GM18505 (cell line): ENCODE measurements around the gene DOC2A.
"Not testable (repeated sequence)": the region's sequence is repeated elsewhere in the genome, so short reads cannot be mapped to it uniquely, and the experiment has no call there.

Source experiments
- ATAC-seq: cut with Tn5 transposase; IDR thresholded peaks from one replicate; pipeline ENCODE4 v1.9.1; 2021; ENCODE audit not compliant: unreplicated experiment
- POLR2A ChIP-seq: IDR thresholded peaks from 4 replicates; pipeline ENCODE4 v1.6.1; 2011; ENCODE audit warnings: borderline replicate concordance; ENCODE audit not compliant: insufficient read depth, insufficient read length; ENCODE audit errors: extremely low read depth

The DOC2A gene

DNA sequence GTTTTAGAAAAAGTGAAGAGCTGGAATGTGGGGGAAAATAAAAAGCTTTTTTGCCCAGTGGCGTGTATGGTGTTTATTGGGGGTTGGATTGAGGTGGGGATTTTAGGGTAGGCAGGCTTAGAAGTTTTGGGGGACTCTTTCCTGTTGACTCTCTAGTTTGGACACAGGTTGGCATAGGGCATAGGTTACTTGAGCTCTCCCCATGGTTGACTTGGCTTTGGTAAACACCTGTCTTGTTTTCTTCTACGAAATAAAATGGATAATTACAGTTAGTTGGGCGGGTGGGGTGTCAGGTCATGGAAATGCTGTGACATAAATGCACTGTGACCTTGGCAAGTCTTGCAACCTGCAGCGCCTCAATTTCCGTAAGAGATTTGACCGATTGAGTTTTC, 37.8 kb downstream of the DOC2A start:
- no peak for ATAC-seq
- TF ChIP-seq POLR2A, result no peak

DNA sequence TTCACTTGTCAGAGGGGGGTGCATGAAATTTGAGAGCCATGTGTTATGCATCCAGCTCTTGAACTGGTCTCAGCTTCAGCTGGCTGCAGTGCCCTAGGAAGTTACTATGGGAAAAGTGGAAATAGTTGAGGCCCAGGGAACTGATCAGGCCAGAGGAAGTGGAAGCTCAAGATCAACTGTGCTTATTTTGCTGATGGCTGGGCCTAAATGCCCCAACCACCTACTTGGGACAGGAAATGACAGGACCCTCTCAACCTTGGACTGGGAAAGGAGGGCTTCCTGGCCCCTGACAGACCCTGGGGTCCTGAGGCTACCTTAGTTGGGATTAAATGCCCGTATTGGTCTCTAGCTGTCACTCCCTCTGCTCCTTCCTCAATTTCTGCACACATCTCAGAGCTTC, 38.3 kb downstream of the DOC2A start:
- ATAC-seq, result no peak
- no peak for TF ChIP-seq POLR2A

DNA sequence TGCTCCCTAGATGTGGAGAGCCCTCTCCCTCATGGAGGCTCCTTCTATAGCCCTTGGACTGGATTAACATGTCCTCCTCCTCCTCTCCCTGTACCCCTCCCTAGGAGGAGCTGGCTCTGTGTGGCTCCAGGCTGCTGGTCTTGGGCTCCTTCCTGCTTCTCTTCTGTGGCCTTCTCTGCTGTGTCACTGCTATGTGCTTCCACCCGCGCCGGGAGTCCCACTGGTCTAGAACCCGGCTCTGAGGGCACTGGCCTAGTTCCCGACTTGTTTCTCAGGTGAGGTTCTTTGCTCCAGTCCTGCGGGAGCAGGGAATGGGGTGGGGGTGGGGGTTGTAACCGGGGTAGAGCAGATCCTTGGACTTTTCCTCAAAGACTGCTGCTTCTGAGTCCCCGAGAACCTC, 39.5 kb downstream of the DOC2A start:
- ATAC-seq, result no peak
- no peak for TF ChIP-seq POLR2A

DNA sequence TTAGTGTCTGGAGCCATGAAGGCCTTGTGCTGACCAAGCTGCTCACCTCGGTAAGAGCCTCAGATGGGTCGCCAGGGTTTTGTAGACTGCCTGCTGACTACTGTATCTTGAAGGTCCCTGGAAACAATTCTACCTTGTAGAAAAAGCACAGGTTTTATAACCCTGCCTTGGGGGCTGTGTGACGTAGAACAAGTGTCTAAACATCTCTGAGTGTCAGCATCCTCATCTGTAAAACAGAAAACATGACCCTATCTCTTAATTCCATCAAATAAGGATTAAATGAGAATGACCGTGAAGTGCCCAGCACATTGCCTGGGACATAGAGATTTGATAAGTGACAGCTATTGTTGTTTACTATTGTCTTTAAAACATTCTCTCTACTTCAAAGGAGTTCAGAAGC, 42.6 kb downstream of the DOC2A start:
- no peak for TF ChIP-seq POLR2A
- ATAC-seq, result no peak

DNA sequence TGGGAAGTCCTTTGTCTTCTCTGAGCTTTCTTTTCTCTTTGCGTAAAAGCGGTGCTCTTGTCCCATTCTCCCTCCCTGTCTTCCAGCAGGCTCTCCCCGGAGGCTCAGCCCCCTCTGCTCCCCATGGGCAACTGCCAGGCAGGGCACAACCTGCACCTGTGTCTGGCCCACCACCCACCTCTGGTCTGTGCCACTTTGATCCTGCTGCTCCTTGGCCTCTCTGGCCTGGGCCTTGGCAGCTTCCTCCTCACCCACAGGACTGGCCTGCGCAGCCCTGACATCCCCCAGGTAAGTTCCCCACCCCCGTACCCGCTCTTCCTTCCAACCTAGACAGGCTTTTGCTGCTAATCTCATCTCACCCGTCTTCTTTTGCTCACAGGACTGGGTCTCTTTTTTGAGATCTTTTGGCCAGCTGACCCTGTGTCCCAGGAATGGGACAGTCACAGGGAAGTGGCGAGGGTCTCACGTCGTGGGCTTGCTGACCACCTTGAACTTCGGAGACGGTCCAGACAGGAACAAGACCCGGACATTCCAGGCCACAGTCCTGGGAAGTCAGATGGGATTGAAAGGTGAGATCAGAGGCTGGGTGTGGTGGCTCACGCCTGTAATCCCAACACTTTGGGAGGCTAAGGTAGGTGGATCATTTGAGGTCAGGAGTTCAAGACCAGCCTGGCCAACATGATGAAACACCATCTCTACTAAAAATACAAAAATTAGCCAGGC, 47.6 kb downstream of the DOC2A start:
- no peak for TF ChIP-seq POLR2A

DNA sequence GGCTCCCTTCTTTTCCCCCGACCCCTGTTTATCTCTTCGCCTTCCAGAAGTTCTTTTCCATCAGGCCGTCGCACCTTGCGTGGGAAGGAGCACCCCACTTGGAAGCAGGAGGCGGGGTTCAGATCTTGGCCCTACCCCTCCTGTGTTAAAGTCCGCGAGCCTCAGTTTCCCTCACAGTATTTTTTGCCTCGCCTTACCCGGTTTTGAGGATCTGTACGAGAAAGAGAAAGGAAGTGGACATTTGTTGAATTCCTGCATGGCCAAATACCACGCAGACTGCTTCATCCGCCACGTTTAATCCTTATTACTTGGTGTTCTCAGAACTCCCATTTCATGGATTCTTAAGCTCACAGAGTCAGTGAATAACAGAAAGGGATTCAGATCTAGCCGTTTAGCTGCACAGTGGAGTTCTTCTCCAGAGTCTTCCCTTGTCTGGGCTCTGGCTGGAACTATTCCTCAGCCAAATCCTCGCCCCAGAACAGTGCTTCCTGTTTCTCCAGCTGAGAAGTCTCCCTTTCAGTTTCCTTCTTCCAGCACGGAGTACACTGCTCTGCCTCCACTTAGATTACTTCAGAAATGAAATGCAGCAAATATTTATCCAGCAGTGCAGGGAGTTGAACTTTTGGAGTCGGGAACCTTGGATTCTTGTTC, 48.4 kb downstream of the DOC2A start:
- no peak for ATAC-seq
- TF ChIP-seq POLR2A, result no peak

More for the DNA sequence above, 47.6 kb downstream of the DOC2A start:
- ATAC-seq, result no peak

DNA sequence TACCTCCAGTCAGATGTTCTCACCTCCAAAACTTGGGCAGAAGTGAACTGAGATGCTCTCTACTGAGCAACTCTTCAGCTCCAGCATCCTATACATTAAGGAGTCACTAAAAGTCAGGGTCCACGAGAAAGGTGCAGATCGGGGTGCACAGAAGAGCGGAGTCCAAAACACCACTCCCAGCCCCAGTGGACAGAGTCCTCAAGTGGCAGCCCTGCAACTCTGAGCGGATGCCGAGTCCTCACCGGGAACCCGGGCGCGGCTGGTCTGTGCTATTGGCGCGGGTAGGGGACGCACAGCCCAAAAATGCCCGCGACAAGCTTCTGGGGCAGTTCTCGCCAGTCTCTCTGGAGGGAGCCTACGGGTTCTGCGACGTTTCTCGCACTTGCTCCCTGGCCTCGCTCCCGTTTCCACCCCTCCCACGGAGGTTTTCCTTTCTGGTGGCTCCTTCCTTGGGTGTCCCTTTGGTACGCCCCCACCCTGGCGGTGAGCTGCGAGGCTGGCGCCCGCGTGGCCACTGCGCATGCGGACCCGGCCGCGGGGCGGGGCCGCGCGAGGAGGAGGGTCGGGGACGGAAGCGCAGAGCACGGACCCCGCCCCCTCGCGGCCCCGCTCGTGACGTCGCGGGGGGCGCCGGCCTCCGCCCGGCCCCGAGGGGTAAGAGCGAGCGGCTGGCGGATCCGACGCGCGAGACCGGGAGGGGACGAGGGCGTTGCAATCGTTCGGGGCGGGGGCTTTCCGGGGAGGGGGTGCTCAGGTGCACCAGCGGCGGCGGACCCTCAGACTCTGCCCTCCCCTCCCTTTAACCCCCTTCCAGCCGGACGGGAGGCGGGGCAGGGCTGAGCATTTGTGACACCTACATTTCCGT, 49.1 kb downstream of the DOC2A start, which contains the start of gene TMEM219:
TSS of gene TMEM219 (plus strand) at position 601 of the 865 bp plus-strand sequence. CDS start 1,065 bp downstream, outside the sequence.
- peak; percentile 83 for TF ChIP-seq POLR2A
- peak; percentile 95 for ATAC-seq

DNA sequence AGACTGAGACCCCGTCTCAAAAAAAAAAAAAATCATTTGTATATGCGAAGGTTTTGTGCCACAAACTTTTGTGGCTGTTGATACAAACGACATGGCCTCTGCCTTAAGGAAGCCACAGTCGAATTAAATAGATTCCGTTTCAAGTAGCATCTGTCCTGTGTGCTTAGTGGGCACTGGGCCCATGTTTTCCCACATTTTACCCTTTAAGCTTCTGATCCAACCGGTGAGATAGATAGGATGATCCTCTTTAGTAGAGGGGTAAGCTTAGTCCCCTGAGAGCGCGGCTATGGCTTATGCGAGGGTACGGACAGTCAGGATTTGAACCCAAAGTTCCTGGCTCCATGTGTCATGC, 49.7 kb downstream of the DOC2A start:
- ATAC-seq, result no peak
- no peak for TF ChIP-seq POLR2A

DNA sequence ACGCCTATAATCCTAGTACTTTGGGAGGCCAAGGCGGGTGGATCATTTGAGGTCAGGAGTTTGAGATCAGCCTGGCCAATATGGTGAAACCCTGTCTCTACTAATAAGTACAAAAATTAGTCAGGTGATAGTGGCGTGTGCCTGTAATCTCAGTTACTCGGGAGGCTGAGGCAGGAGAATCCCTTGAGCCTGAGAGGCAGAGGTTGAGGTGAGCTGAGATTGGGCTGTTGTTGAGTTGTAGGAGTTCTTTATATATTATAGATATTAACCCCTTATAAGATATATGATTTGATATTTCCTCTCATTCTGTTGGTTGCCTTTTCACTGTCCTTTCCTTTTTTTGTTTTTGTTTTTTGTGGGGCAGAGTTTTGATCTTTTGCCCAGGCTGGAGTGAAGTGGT, 51.0 kb downstream of the DOC2A start:
- not testable (repeated sequence) for ATAC-seq

DNA sequence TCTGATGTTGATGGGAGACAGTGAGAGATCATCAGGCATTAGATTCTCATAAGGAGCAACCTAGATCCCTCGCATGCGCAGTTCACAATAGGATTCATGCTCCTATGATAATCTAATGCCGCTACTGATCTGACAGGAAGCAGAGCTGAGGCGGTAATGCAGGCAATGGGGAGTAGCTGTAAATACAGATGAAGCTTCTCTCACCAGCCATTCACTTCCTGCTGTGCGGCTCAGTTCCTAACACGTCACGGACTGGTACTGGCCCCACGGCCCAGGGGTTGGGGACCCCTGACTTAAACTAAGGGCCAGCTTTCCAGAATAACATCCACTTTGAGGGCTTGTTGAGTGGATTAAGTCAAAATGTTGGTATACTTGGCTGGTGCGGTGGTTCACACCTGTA, 51.5 kb downstream of the DOC2A start:
- no peak for ATAC-seq

DNA sequence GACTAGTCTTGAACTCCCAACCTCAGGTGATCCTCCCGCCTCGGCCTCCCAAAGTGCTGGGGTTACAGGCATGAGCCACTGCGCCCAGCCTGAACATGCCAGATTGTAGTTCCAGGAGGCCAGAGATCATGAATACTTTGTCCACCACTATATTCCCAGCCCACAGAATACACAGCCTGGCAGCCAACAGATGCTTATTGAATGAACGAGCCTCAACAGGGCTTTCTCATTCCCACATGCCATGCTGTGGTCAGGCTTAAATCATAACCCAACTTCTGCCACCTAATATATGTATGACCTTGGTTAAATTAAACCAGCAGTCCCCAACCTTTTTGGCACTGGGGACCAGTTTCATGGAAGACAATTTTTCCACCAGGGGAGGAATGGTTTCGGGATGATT, 52.1 kb downstream of the DOC2A start:
- no peak for TF ChIP-seq POLR2A
- ATAC-seq, result no peak

More for the DNA sequence above, 51.5 kb downstream of the DOC2A start:
- no peak for TF ChIP-seq POLR2A
